GM21576 (cell line): ENCODE measurements around the gene ZNF211.
A peak's percentile ranks its signal among the peaks of the same experiment; 100 is the strongest.

Source experiments
- ATAC-seq: cut with Tn5 transposase; IDR thresholded peaks from one replicate; pipeline ENCODE4 v1.9.1; 2021; ENCODE audit warnings: mild to moderate bottlenecking, moderate library complexity; ENCODE audit not compliant: unreplicated experiment

Gene ZNF211

GRCh38 chr19:57632987-57633831 is at the start of gene ZNF211:
Gene ZNF211 (plus strand): TSS chr19:57633168. CDS start chr19:57633347, 179 bp downstream.
- peak; percentile 98 for ATAC-seq

- ATAC-seq: peak; percentile 80
Measured at GRCh38 chr19:57583521-57584416, 49.2 kb upstream of the ZNF211 start, which contains the start of gene ZIK1. Gene ZIK1 (plus strand): TSS chr19:57584145. CDS start chr19:57584357, 212 bp downstream.

DNA sequence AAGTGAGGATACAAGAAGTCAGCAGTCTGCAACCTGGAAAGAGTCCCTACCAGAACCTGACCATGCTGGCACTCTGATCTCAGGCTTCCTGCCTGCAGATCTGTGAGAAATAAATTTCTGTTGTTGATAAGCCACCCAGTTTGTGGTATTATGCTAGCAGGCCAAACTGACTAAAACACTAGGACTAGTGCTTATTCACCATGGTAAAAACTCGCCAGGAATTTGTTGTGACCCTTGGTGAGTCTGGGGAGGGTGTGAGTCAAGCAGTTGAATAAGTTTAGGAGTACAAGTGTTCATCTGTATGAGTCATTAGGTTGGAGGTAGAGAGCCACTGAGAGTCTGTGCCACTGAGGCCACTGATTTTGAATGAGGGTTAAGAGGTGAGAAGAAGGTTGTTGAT is 45.4 kb upstream of the ZNF211 start:
- ATAC-seq: no peak

GRCh38 chr19:57599377-57599760 is 33.6 kb upstream of the ZNF211 start:
- ATAC-seq: no peak

- peak; percentile 90 for ATAC-seq
Measured at GRCh38 chr19:57599761-57600383, 33.1 kb upstream of the ZNF211 start, which contains the start of gene ZNF530. Gene ZNF530 (plus strand): TSS chr19:57599885. CDS start chr19:57604346, 4,461 bp downstream.

GRCh38 chr19:57606931-57607330 is 26.0 kb upstream of the ZNF211 start:
- no peak for ATAC-seq

- no peak for ATAC-seq
Measured at GRCh38 chr19:57611113-57611512, 21.9 kb upstream of the ZNF211 start.

GRCh38 chr19:57613941-57614743 is 18.8 kb upstream of the ZNF211 start, which contains the start of gene ZNF134:
Gene ZNF134 (plus strand): TSS chr19:57614242. CDS start chr19:57619469, 5,227 bp downstream.
- ATAC-seq: peak; percentile 97

GRCh38 chr19:57615346-57615745 is 17.6 kb upstream of the ZNF211 start:
- ATAC-seq: no peak

DNA sequence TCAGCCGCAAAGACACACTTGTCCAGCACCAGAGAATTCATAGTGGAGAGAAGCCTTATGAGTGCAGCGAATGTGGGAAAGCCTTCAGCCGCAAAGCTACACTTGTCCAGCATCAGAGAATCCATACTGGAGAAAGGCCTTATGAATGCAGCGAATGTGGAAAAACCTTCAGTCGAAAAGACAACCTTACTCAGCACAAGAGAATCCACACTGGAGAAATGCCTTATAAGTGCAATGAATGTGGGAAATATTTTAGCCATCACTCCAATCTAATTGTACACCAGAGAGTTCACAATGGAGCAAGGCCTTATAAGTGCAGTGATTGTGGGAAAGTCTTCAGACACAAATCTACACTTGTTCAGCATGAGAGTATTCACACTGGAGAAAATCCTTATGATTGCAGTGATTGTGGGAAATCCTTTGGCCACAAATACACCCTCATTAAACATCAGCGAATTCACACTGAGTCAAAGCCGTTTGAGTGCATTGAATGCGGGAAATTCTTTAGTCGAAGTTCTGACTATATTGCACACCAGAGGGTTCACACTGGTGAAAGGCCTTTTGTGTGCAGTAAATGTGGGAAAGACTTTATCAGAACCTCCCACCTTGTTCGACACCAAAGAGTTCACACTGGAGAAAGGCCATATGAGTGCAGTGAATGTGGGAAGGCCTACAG is 12.2 kb upstream of the ZNF211 start:
- ATAC-seq: no peak

DNA sequence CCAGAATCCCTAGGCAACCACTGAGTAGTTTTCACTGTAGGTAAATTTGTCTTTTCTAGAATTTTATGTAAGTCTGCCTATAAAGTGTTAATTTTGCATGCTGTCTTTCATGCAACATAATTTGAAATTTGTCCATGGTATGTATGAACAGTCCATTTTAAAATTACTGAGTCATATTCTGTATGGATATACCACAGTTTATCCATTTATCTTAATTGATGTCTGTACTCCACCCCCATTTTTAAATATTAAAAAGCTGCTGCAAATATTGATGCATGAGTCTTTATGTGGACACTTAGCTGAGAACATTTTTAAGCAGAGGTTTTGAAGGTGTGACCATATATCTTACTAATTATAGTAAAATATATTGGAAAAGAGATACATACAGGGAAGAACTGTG is 9.9 kb upstream of the ZNF211 start:
- no peak for ATAC-seq

- no peak for ATAC-seq
Measured at GRCh38 chr19:57633832-57634131, 814 bp downstream of the ZNF211 start.

DNA sequence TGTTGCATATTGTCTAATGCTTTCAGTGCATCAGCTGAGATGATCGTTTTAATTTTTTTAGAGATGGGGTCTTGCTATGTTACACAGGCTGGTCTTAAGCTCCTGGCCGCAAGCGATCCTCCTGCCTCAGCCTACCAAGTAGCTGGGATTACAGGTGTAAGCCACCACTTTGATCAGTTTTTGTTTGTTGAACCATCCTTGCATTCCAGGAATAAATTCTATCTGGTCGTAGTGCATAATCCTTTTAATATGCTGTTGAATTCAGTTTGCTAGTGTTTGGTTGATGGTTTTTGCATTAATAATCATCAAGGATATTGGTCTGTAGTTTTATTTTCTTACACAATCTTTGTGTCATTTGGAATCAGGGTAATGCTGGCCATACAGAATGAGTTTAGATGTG is 4.4 kb downstream of the ZNF211 start:
- no peak for ATAC-seq

GRCh38 chr19:57641715-57642234 is 8.8 kb downstream of the ZNF211 start:
- ATAC-seq: no peak

- ATAC-seq: no peak
Measured at GRCh38 chr19:57642396-57643046, 9.6 kb downstream of the ZNF211 start.

- ATAC-seq: no peak
Measured at GRCh38 chr19:57643734-57644133, 10.8 kb downstream of the ZNF211 start.

- no peak for ATAC-seq
Measured at GRCh38 chr19:57648331-57649003, 15.5 kb downstream of the ZNF211 start.

GRCh38 chr19:57651654-57651996 is 18.7 kb downstream of the ZNF211 start:
- no peak for ATAC-seq

- ATAC-seq: no peak
Measured at GRCh38 chr19:57653689-57654088, 20.7 kb downstream of the ZNF211 start.
